Embryonic facial prominence (tissue), 1 donor: ENCODE data around the gene PICK1.

Experiments
- DNase-seq: peaks from one replicate; pipeline ENCODE4 v3.0.0-alpha.2; 2016; ENCODE audit errors: extremely low spot score

Gene PICK1

GRCh38 chr22:38056969-38057891 lies at the start of gene PICK1:
Gene PICK1 (plus strand): TSS chr22:38057404. CDS start chr22:38057810, 406 bp downstream.
- peak; percentile 87 for DNase-seq

GRCh38 chr22:38009000-38009806 lies 48.0 kb upstream of the PICK1 start:
- DNase-seq, result no peak

GRCh38 chr22:38012604-38013072 lies 44.6 kb upstream of the PICK1 start:
- no peak for DNase-seq

- DNase-seq, result no peak
These were observed 43.1 kb upstream of the PICK1 start for GRCh38 chr22:38014083-38014482.

GRCh38 chr22:38016182-38017151 lies 40.7 kb upstream of the PICK1 start:
- DNase-seq, result peak; percentile 60

- no peak for DNase-seq
These were observed 39.8 kb upstream of the PICK1 start for GRCh38 chr22:38017272-38017920.

- no peak for DNase-seq
These were observed 39.0 kb upstream of the PICK1 start for GRCh38 chr22:38017939-38018885.

GRCh38 chr22:38018938-38019827 lies 38.0 kb upstream of the PICK1 start:
- DNase-seq, result no peak

- no peak for DNase-seq
These were observed 36.0 kb upstream of the PICK1 start for GRCh38 chr22:38021206-38021605.

GRCh38 chr22:38023045-38023444 lies 34.2 kb upstream of the PICK1 start:
- DNase-seq, result no peak

GRCh38 chr22:38025514-38025913 lies 31.7 kb upstream of the PICK1 start:
- DNase-seq, result no peak

GRCh38 chr22:38026130-38027111 lies 30.8 kb upstream of the PICK1 start:
- DNase-seq, result no peak

GRCh38 chr22:38027487-38027886 lies 29.7 kb upstream of the PICK1 start:
- no peak for DNase-seq

GRCh38 chr22:38028344-38029130 lies 28.7 kb upstream of the PICK1 start:
- DNase-seq, result no peak

- DNase-seq, result no peak
These were observed 27.8 kb upstream of the PICK1 start for GRCh38 chr22:38029370-38029769.

GRCh38 chr22:38029901-38030300 lies 27.3 kb upstream of the PICK1 start:
- DNase-seq, result no peak
